HUES48 (cell line): ENCODE data around the gene EVI5L.

Source experiments
- H3K27ac ChIP-seq: one replicate; pipeline ENCODE4 v1.7.0; 2013; ENCODE audit warnings: low read depth, low read length, inconsistent platforms
- H3K27me3 ChIP-seq: 2 replicates; pipeline ENCODE4 v1.6.1; 2013; ENCODE audit warnings: mild to moderate bottlenecking, low read length; ENCODE audit not compliant: control insufficient read depth, insufficient read depth
- H3K36me3 ChIP-seq: 2 replicates; pipeline ENCODE4 v1.6.1; 2013; ENCODE audit warnings: low read length; ENCODE audit not compliant: control insufficient read depth, insufficient read depth
- H3K4me1 ChIP-seq: 2 replicates; pipeline ENCODE4 v1.6.1; 2013; ENCODE audit warnings: mild to moderate bottlenecking, low read length; ENCODE audit not compliant: control insufficient read depth, insufficient read depth
- H3K4me3 ChIP-seq: 2 replicates; pipeline ENCODE4 v1.5.1; 2013; ENCODE audit warnings: mild to moderate bottlenecking, low read depth, low read length
- H3K9ac ChIP-seq: 2 replicates; pipeline ENCODE4 v1.6.1; 2013; ENCODE audit warnings: mild to moderate bottlenecking, low read depth, low read length, moderate library complexity
- H3K9me3 ChIP-seq: 2 replicates; pipeline ENCODE4 v1.6.1; 2013; ENCODE audit warnings: low read length; ENCODE audit not compliant: control insufficient read depth, insufficient read depth

The EVI5L gene

DNA sequence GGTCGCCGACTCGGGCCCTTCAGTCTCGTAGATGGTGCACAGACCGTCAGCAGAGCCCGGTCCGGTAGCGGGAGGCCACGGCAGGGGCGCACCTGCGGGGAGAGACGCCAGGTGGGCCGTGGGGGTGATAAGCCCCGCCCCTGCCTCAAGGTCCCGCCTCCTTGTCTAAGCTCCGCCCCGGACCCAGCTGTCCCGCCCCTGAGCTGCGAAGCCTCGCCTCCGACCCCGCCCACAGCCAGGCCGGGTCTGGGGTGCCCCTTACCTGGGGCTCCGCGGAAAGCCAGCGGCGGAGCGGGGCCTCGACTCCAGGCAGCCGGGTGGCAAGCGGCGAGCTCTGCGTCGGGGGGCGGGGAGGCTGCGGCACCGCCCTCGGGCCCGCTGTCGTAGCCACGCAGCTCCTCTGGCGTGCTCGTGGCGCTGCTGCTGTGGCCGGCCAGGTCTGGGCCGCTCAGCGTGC, 39.5 kb downstream of the EVI5L start:
- H3K27ac ChIP-seq: no peak overlapping the region
- no peaks in the 10 kb centered on the region for H3K36me3 ChIP-seq
- peaks cover 35% of the 10 kb centered on the region for H3K27me3 ChIP-seq
- H3K9me3 ChIP-seq: no peaks in the 10 kb centered on the region
- peak overlapping the region; percentile 64; the same call in 1 of the 2 replicates for H3K4me3 ChIP-seq
- H3K9ac ChIP-seq: no peak overlapping the region; the same call in 1 of the 2 replicates
- H3K4me1 ChIP-seq: peaks cover 15% of the 10 kb centered on the region; the same call in 1 of the 2 replicates

- no peak overlapping the region for H3K27ac ChIP-seq
- H3K4me1 ChIP-seq: peaks cover 13% of the 10 kb centered on the region; the same call in 1 of the 2 replicates
- H3K9me3 ChIP-seq: no peaks in the 10 kb centered on the region
- peak overlapping the region; percentile 64; the same call in 1 of the 2 replicates for H3K4me3 ChIP-seq
- peaks cover 30% of the 10 kb centered on the region for H3K27me3 ChIP-seq
- no peaks in the 10 kb centered on the region for H3K36me3 ChIP-seq
- no peak overlapping the region for H3K9ac ChIP-seq
These were observed 40.0 kb downstream of the EVI5L start for GRCh38 chr19:7869910-7870511.

GRCh38 chr19:7870571-7871436, 40.8 kb downstream of the EVI5L start:
- Histone ChIP-seq H3K4me1 (peaks cover 10% of the 10 kb centered on the region; the same call in 1 of the 2 replicates), H3K27me3 (peaks cover 23% of the 10 kb centered on the region), H3K36me3 (no peaks in the 10 kb centered on the region), H3K9me3 (no peaks in the 10 kb centered on the region), H3K27ac (peak overlapping the region; percentile 82), H3K4me3 (no peak overlapping the region), H3K9ac (peak overlapping the region; percentile 44; the same call in 1 of the 2 replicates)

GRCh38 chr19:7871437-7872305, 41.7 kb downstream of the EVI5L start:
- peak overlapping the region; percentile 40; the same call in 1 of the 2 replicates for H3K4me3 ChIP-seq
- H3K9ac ChIP-seq: no peak overlapping the region
- peak overlapping the region; percentile 82 for H3K27ac ChIP-seq
- no peaks in the 10 kb centered on the region for H3K9me3 ChIP-seq
- no peaks in the 10 kb centered on the region for H3K36me3 ChIP-seq
- peaks cover 19% of the 10 kb centered on the region for H3K27me3 ChIP-seq
- H3K4me1 ChIP-seq: peaks cover 10% of the 10 kb centered on the region; the same call in 1 of the 2 replicates

DNA sequence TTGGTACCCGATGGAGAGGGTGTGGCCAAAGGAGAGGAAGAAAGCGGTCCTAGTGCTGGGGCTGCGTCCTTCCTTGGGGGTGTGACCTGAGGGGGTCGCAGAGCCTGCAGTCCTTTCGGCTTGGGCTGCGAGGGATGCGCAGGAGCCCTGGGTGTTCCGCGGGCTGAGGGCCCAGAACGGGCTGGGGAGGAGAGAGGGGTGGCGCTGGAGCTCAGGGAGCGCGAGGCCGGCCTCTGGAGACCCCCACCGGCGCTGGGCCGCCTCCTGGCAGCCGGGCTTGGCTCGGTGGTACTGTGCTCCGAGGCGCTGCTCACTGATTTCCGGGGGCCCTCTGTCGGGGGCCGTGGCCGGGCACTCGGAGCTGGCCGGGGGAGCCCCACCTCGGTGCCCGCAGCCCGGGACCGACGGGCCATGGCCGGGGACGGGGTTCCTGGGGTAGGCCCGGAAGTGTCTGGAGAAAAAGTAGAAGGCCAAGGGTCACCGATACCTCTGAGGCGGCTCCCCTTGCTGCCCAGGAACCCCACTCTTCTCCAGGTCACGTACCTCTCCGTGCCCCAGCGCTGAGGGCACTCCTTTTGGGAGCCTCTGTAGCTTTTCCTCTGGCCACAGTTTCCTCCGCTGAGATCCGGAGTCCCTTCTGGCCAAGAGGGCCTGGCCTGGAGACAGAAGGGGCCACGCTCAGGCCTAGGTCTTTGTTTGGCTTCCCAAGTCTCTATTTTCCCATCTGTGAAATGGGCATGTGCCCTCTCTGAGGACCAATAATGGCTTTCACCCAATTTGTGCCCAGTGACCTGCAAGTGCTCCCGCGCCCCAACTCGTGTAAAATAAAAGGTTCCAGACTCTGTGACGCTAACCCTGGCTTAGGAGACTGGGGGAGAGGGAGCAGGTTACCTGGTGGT, 42.5 kb downstream of the EVI5L start:
- Histone ChIP-seq H3K27ac (no peak overlapping the region), H3K4me3 (peak overlapping the region; percentile 90; the same call in 1 of the 2 replicates)

DNA sequence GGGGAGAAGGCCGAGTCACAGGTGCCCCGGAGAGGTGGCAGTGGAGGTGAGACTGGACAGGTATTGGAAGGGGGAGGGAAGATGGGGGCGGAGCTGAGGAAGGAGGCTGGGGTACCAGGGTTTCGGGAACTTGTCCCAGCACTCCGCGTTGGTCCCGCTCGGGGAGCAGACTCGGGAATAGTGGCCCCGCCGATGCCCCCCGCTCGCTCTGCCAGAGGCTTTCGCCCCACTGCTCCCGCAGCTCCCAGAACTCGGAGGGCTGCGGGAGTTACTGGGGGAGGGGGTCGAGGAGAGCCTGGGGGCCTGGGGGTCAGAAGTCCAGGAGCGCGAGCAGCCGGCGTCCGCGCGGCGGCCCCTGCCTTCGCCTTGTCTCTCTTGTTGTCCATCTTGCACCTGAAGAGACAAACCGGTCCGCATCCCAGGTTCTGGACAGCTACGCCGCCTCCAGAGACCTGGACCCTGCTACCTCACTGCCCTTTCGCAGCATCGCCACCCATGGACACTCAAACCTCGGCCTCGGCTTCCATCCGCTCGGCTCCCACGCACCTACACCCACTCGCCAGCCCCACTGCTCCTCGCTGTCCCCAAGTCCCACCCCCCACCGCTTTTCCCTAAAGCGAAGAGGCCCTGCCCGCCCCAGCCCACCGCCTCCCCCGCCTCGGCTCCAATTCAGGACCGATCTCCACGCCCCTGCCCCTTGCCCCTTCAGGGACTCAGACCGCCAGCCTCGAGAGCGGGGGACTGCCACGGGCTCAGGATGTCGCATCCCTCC, 43.5 kb downstream of the EVI5L start:
- Histone ChIP-seq H3K9ac (peak overlapping the region; percentile 44; the same call in 1 of the 2 replicates), H3K4me1 (peaks cover 10% of the 10 kb centered on the region; the same call in 1 of the 2 replicates), H3K27me3 (peaks cover 9% of the 10 kb centered on the region), H3K27ac (peak overlapping the region; percentile 47), H3K36me3 (no peaks in the 10 kb centered on the region), H3K9me3 (no peaks in the 10 kb centered on the region), H3K4me3 (peak overlapping the region; percentile 90)

More for the DNA sequence above, 42.5 kb downstream of the EVI5L start:
- Histone ChIP-seq H3K27me3 (peaks cover 11% of the 10 kb centered on the region), H3K9me3 (no peaks in the 10 kb centered on the region), H3K4me1 (peaks cover 10% of the 10 kb centered on the region; the same call in 1 of the 2 replicates), H3K9ac (no peak overlapping the region), H3K36me3 (no peaks in the 10 kb centered on the region)

DNA sequence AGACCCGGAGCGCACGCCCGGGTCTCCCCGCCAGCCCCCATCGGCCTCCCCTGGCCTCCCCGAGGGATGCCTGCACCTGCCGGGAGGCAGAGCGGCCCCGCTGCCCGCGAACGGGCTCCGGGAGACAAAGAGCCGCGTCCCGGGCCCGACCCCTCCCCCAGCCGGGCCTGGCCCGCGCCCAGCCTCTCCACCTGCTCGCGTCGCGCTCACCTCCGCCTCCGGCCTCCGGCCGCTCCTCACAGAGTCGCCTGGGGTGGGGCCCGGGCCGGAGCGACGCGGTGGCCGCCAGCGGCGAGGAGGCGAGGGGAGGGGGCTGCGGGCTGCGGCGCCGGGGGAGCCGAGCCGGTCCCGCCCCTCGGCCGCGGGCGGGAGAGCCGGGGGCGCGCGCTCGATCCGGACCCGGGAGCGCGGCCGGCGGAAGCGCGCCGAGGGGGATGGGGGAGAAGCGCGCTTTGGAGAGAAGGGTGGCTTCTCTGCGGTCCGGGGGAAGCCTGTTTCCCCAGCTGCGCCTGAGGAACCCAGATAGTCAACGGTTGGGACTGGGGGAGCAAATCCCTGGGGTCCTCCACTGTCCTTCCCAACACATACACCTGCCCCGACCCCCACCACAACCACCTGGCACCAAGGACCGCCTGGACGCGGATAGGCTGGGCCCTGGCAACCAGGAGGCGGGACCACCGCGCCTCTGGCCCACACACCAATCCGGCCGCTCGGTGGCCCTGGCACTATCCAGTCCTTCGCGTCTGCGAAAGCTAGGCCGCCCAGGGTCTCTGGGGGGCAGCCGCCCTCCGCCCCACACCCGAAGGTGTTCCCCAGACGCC, 44.3 kb downstream of the EVI5L start, which contains the start of gene PRR36:
PRR36 (minus strand) TSS at position 315 of the 821 bp plus-strand sequence. CDS start 701 bp downstream, outside the sequence.
- peak within 1 kb of the TSS; percentile 47 for H3K27ac ChIP-seq
- no peaks in the 10 kb centered on the region for H3K9me3 ChIP-seq
- peaks cover 10% of the 10 kb centered on the region; the same call in 1 of the 2 replicates for H3K4me1 ChIP-seq
- H3K27me3 ChIP-seq: peaks cover 9% of the 10 kb centered on the region
- no peaks in the 10 kb centered on the region for H3K36me3 ChIP-seq
- peak within 1 kb of the TSS; percentile 44; the same call in 1 of the 2 replicates for H3K9ac ChIP-seq
- peak within 1 kb of the TSS; percentile 90 for H3K4me3 ChIP-seq

DNA sequence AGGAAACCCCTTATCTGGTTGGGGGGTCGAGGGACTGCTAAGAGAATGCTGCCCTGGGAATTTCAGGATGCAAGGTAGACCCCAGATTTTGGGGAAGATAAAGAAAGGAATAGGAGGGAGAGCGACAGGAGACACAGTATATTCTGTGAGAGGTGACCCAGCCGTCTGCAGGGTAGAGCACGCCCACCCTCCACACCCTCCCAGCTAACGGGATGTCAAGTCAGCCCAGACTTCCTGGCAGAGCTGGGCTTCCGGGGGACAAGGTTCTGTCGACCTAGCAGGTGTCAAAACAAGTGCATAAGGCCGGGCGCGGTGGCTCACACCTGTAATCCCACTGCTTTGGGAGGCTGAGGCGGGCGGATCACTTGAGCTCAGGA, 44.9 kb downstream of the EVI5L start:
- peaks cover 9% of the 10 kb centered on the region for H3K27me3 ChIP-seq
- H3K36me3 ChIP-seq: no peaks in the 10 kb centered on the region
- no peaks in the 10 kb centered on the region for H3K9me3 ChIP-seq
- H3K4me3 ChIP-seq: peak overlapping the region; percentile 90
- H3K9ac ChIP-seq: no peak overlapping the region
- peaks cover 10% of the 10 kb centered on the region; the same call in 1 of the 2 replicates for H3K4me1 ChIP-seq
- H3K27ac ChIP-seq: no peak overlapping the region
